Chondrocyte (in vitro differentiated cells): ENCODE measurements around the gene SAMD11. TPM values are rescaled to one million over a fixed set of nuclear protein-coding genes. Genes with fewer than 3 reads are reported as not detected.
"Not testable (repeated sequence)": the region's sequence is repeated elsewhere in the genome, so short reads cannot be mapped to it uniquely, and the experiment has no call there.

Experiments
- DNase-seq: peaks from one replicate; pipeline ENCODE4 v3.0.0; 2021; ENCODE audit warnings: mixed read lengths, low spot score
- H3K27ac Mint-ChIP-seq: one replicate; pipeline ENCODE4 v1.8.0; 2021; ENCODE audit warnings: mild to moderate bottlenecking, moderate library complexity, mixed read lengths; ENCODE audit not compliant: unreplicated experiment
- H3K27me3 Mint-ChIP-seq: 2 replicates; pipeline ENCODE4 v1.8.0; 2021; ENCODE audit warnings: low read depth, mixed read lengths
- H3K36me3 Mint-ChIP-seq: 2 replicates; pipeline ENCODE4 v1.8.0; 2021; ENCODE audit warnings: low read depth, mixed read lengths
- H3K4me1 Mint-ChIP-seq: 2 replicates; pipeline ENCODE4 v1.8.0; 2021; ENCODE audit warnings: low read depth, mild to moderate bottlenecking, mixed read lengths
- H3K4me3 Mint-ChIP-seq: one replicate; pipeline ENCODE4 v1.8.0; 2021; ENCODE audit warnings: mild to moderate bottlenecking, moderate library complexity, mixed read lengths; ENCODE audit not compliant: unreplicated experiment
- H3K9me3 Mint-ChIP-seq: 2 replicates; pipeline ENCODE4 v1.8.0; 2021; ENCODE audit warnings: low read depth, mixed read lengths
- CTCF ChIP-seq: fragments of 200-600 bp; sonication (generic); IDR thresholded peaks from 2 replicates; pipeline ENCODE4 v1.5.0; 2021; ENCODE audit warnings: antibody characterized with exemption, mild to moderate bottlenecking, moderate library complexity
- total RNA-seq: library from RNA; stranded (reverse); gene quantifications from 3 replicates; pipeline ENCODE4 v1.2.1, GENCODE V29; 2021

Gene SAMD11
- total RNA-seq, 1 donor from 2014 or later = 3.4 TPM

GRCh38 chr1:975896-976683 lies 52.4 kb downstream of the SAMD11 start:
- Mint-ChIP-seq H3K9me3 (no peaks in the 10 kb centered on the region), H3K27ac (no peak overlapping the region), H3K36me3 (no peaks in the 10 kb centered on the region), H3K27me3 (peaks cover 9% of the 10 kb centered on the region), H3K4me3 (no peak overlapping the region), H3K4me1 (peaks cover 3% of the 10 kb centered on the region)
- no peak for DNase-seq
- peak; percentile 84 for TF ChIP-seq CTCF

GRCh38 chr1:976791-977190 lies 53.1 kb downstream of the SAMD11 start:
- not testable (repeated sequence) for H3K4me1 Mint-ChIP-seq, H3K27ac Mint-ChIP-seq, H3K4me3 Mint-ChIP-seq, H3K36me3 Mint-ChIP-seq, H3K9me3 Mint-ChIP-seq, H3K27me3 Mint-ChIP-seq, DNase-seq

GRCh38 chr1:978069-978834 lies 54.5 kb downstream of the SAMD11 start:
- H3K27ac Mint-ChIP-seq = no peak overlapping the region
- H3K4me1 Mint-ChIP-seq = peaks cover 3% of the 10 kb centered on the region
- no peak for TF ChIP-seq CTCF
- DNase-seq = no peak
- no peaks in the 10 kb centered on the region for H3K9me3 Mint-ChIP-seq
- peaks cover 10% of the 10 kb centered on the region for H3K27me3 Mint-ChIP-seq
- no peak overlapping the region for H3K4me3 Mint-ChIP-seq
- no peaks in the 10 kb centered on the region for H3K36me3 Mint-ChIP-seq

GRCh38 chr1:978835-979743 lies 55.4 kb downstream of the SAMD11 start:
- no peaks in the 10 kb centered on the region for H3K36me3 Mint-ChIP-seq
- H3K4me1 Mint-ChIP-seq = peaks cover 3% of the 10 kb centered on the region
- no peak overlapping the region for H3K4me3 Mint-ChIP-seq
- no peak for TF ChIP-seq CTCF
- peaks cover 10% of the 10 kb centered on the region for H3K27me3 Mint-ChIP-seq
- H3K9me3 Mint-ChIP-seq = no peaks in the 10 kb centered on the region
- DNase-seq = no peak
- H3K27ac Mint-ChIP-seq = no peak overlapping the region

- no peak for TF ChIP-seq CTCF
- H3K36me3 Mint-ChIP-seq = no peaks in the 10 kb centered on the region
Observed at GRCh38 chr1:979744-980072, 56.0 kb downstream of the SAMD11 start.

More at GRCh38 chr1:979744-980072, 56.0 kb downstream of the SAMD11 start:
- peaks cover 10% of the 10 kb centered on the region for H3K27me3 Mint-ChIP-seq
- H3K27ac Mint-ChIP-seq = no peak overlapping the region
- peaks cover 3% of the 10 kb centered on the region for H3K4me1 Mint-ChIP-seq
- H3K4me3 Mint-ChIP-seq = no peak overlapping the region
- no peak for DNase-seq
- no peaks in the 10 kb centered on the region for H3K9me3 Mint-ChIP-seq
